Heart left ventricle (tissue), 16 donors: ENCODE results near the gene AGBL5. TPM values are rescaled to one million over a fixed set of nuclear protein-coding genes. Genes with fewer than 3 reads are reported as not detected.

Experiments
- ATAC-seq, 4 donors: fragments of 200-7000 bp; cut with Tn5 transposase; one replicate each; pipeline ENCODE4 v1.9.1; 2020 to 2022; ENCODE audit warnings: moderate library complexity in 4 of 4, mild to moderate bottlenecking in 3 of 4, moderate number of reproducible peaks in 1 of 4
- DNase-seq, 5 donors: peaks; one replicate each; pipeline ENCODE4 v3.0.0-alpha.2; 2020
- H3K27ac ChIP-seq, 12 donors: fragments of 200-600 bp; sonication (generic) in 4 of 12; one replicate each; pipeline versions ENCODE4 v1.5.0 to v1.8.0; 2016 to 2022; ENCODE audit warnings: mild to moderate bottlenecking in 2 of 12
- H3K27me3 ChIP-seq, 9 donors: fragments of 200-600 bp; sonication (generic) in 2 of 9; one replicate each; pipeline versions ENCODE4 v1.5.1 to v1.8.0; 2016 to 2022; ENCODE audit warnings: mild to moderate bottlenecking in 3 of 9
- H3K36me3 ChIP-seq, 9 donors: fragments of 200-600 bp; sonication (generic) in 2 of 9; one replicate each; pipeline versions ENCODE4 v1.5.0 to v1.8.0; 2018 to 2022; ENCODE audit warnings: mild to moderate bottlenecking in 2 of 9
- H3K4me1 ChIP-seq, 12 donors: fragments of 200-600 bp; sonication (generic) in 4 of 12; one replicate each; pipeline versions ENCODE4 v1.5.0 to v1.8.0; 2016 to 2022; ENCODE audit warnings: mild to moderate bottlenecking in 3 of 12
- H3K4me3 ChIP-seq, 12 donors: fragments of 200-600 bp; sonication (generic) in 4 of 12; one replicate each; pipeline versions ENCODE4 v1.5.0 to v1.8.0; 2017 to 2022; ENCODE audit warnings: mild to moderate bottlenecking in 9 of 12, moderate library complexity in 4 of 12
- H3K9me3 ChIP-seq, 12 donors: fragments of 200-600 bp; sonication (generic) in 4 of 12; one replicate each; pipeline versions ENCODE4 v1.5.0 to v1.8.0; 2016 to 2022; ENCODE audit warnings: mild to moderate bottlenecking in 1 of 12
- POLR2A ChIP-seq, 2 donors: fragments of 450-650 bp; IDR thresholded peaks; one replicate each; pipeline ENCODE4 v1.6.1; 2017; ENCODE audit warnings: antibody characterized with exemption in 2 of 2, mild to moderate bottlenecking in 2 of 2, moderate library complexity in 2 of 2
- WGBS, 4 donors: extraction: QIAGEN DNeasy Blood & Tissue Kit in 2 of 4; methylation state at CpG; one replicate each; pipeline versions ENCODE4 v1.1.5 to v1.1.7; 2013 to 2018; 5-methylcytosine and 5-hydroxymethylcytosine counted together
- intact Hi-C, 10 donors: fragments of 100-400 bp; cut with DNase I; formaldehyde crosslinking; loops; one replicate each; pipeline versions ENCODE4 v1.11.1 to v1.14.2; 2022
- long read RNA-seq, 3 donors: library from polyadenylated mRNA; unstranded; transcript quantifications; one replicate each; pipeline ENCODE4 v2.0.0, GENCODE V29; 2020 to 2021
- polyA plus RNA-seq, 2 donors: library from polyadenylated mRNA; stranded (reverse); fragments of 200-250 nt; gene quantifications; one replicate each; pipeline ENCODE4 v1.2.3, GENCODE V29; 2013
- total RNA-seq, 9 donors: library from RNA; depleted of rRNA in 2 of 9; stranded (reverse); fragments of >200 nt in 2 of 9; fragmentation: NEBNext Ultra II Directional in 3 of 9; extraction: Animal tissue kit (Norgen Biotek cat#: 25700) in 3 of 9; gene quantifications; one replicate each; pipeline versions ENCODE4 v1.1.0 to v1.2.4, GENCODE V29; 2016 to 2023
- TF ChIP-seq, protein P1 (sequence below), 12 donors: fragments of 200-600 bp; sonication (generic) in 4 of 12; IDR thresholded peaks; one replicate each; pipeline versions ENCODE4 v1.5.0 to v1.8.0; 2018 to 2022; ENCODE audit warnings: antibody characterized with exemption in 12 of 12, mild to moderate bottlenecking in 5 of 12
- donor health status: ischemic (EF 13 %, LVEDD 7.1; RV severe dilation, severe dysfunction).
- donor health status: healthy with polysubstance abuse.
- donor health status: DM: no; HTN: yes; CAD: no.
- donor health status: DM: no; HTN: no; CAD: no.
- donor health status: ischemic (EF 25% LVEDD 6.9; RV normal size, moderate dysfunction).
- donor health status: ischemic (EF 25% LVEDD 5.7; RV mildly dilated, moderate dysfunction).
- donor health status: healthy.
- donor health status: DM: yes; HTN: yes; CAD: no.
- donor health status: ischemic (EF 35%, LVEDD 5.7; RV mildly dilated, moderate dysfunction).
- donor health status: nonischemic (EF 11% LVEDD 7.7; RV severe dilation, severe dysfunction).
- donor health status: DM: yes; HTN: yes; CAD: no.
- donor health status: PGD.
- donor health status: ischemic (EF 29% LVEDD 5.4; RV normal size, mild dysfunction).
- donor health status: nonischemic (EF 23%, LVEDD 6.1; RV moderate dilation, normal function).

Gene AGBL5, protein sequence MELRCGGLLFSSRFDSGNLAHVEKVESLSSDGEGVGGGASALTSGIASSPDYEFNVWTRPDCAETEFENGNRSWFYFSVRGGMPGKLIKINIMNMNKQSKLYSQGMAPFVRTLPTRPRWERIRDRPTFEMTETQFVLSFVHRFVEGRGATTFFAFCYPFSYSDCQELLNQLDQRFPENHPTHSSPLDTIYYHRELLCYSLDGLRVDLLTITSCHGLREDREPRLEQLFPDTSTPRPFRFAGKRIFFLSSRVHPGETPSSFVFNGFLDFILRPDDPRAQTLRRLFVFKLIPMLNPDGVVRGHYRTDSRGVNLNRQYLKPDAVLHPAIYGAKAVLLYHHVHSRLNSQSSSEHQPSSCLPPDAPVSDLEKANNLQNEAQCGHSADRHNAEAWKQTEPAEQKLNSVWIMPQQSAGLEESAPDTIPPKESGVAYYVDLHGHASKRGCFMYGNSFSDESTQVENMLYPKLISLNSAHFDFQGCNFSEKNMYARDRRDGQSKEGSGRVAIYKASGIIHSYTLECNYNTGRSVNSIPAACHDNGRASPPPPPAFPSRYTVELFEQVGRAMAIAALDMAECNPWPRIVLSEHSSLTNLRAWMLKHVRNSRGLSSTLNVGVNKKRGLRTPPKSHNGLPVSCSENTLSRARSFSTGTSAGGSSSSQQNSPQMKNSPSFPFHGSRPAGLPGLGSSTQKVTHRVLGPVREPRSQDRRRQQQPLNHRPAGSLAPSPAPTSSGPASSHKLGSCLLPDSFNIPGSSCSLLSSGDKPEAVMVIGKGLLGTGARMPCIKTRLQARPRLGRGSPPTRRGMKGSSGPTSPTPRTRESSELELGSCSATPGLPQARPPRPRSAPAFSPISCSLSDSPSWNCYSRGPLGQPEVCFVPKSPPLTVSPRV
- total RNA-seq (10 to 100 TPM in 4 of 9 donors, 1 to 10 TPM in 5; 4.9 to 12.5 (median 9.9) TPM), polyA plus RNA-seq (1 to 10 TPM; 4.5 to 7.9 TPM)
- long read RNA-seq, donor 1, transcript AGBL5-201 (11 exons, 2,382 nt) = major isoform, 6 of 13 reads
- long read RNA-seq, donor 1, partial matches to known transcripts = 2 of 13 reads
- long read RNA-seq, donor 1, other reads (novel, unspliced or antisense) = 5 of 13 reads
- long read RNA-seq, donor 2, transcript AGBL5-201 (11 exons, 2,382 nt) = major isoform, 20 of 35 reads
- long read RNA-seq, donor 2, partial matches to known transcripts = 0 of 35 reads
- long read RNA-seq, donor 2, other reads (novel, unspliced or antisense) = 11 of 35 reads
- long read RNA-seq, donor 3, partial matches to known transcripts = 2 of 9 reads
- long read RNA-seq, donor 3, other reads (novel, unspliced or antisense) = 2 of 9 reads

DNA sequence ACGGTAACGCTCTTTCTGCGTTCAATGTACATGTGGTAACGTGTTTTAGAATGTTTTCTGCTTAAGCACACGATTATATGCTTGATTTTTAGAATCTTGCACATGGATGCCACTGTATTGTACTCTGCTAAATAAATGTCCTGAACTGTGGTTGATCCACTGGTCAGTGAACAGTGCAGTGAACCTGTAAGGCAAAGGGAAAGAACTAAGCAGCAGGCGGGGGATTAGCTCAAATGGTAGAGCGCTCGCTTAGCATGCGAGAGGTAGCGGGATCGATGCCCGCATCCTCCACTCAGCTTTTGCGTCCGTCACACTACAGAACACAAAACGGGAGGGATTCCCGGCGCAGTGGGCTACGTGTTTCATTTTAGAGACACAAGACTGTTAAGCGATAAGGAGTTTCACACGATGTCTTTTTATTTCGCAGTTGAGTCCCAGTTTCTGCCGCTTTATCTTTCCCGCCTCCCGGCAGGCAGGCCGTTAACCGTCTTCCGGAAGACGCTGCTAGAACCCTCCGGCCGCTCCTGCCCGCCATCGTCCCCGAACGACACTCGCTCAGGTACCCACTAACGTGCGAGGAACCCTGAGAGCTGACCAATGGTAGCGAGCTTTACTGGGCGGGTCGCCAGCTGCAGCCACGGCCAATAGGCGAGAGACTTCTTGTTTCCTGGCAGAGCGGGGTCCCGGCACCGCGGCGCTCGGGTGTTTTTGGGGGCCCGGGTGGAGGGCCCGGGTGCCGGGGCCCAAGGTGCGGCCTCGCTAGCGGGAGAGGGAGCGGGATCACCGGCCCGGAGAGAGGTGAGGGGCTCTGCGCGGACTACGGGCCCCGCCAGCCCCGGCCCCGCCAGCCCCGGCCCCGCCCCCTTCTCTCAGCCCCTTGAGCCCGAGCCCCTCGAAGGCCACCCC lies at the start of gene AGBL5:
TSS of gene AGBL5 (plus strand) at position 673 of the 906 bp plus-strand sequence. CDS start 1,291 bp downstream, outside the sequence.
- intact Hi-C loops = loop anchor here in 6 of 10 donors (1.0 to 5.0 kb wide), 10 partner anchors 18 to 81 kb away; partner anchors contain the start of genes KHK (in 4 of the 6), OST4 (in 2 of the 6), MAPRE3 (in 1 of the 6) and TMEM214 (in 1 of the 6)
- no peaks in the 10 kb centered on the region for H3K9me3 ChIP-seq
- no peaks in the 10 kb centered on the region for H3K27me3 ChIP-seq
- TF ChIP-seq, protein P1, sequence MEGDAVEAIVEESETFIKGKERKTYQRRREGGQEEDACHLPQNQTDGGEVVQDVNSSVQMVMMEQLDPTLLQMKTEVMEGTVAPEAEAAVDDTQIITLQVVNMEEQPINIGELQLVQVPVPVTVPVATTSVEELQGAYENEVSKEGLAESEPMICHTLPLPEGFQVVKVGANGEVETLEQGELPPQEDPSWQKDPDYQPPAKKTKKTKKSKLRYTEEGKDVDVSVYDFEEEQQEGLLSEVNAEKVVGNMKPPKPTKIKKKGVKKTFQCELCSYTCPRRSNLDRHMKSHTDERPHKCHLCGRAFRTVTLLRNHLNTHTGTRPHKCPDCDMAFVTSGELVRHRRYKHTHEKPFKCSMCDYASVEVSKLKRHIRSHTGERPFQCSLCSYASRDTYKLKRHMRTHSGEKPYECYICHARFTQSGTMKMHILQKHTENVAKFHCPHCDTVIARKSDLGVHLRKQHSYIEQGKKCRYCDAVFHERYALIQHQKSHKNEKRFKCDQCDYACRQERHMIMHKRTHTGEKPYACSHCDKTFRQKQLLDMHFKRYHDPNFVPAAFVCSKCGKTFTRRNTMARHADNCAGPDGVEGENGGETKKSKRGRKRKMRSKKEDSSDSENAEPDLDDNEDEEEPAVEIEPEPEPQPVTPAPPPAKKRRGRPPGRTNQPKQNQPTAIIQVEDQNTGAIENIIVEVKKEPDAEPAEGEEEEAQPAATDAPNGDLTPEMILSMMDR (IDR thresholded peaks at IDR 0.05) = no peak
- TF ChIP-seq POLR2A (IDR thresholded peaks at IDR 0.05) = peak in 1 of 2 donors; percentile 63
- H3K4me1 ChIP-seq = peaks cover 0 to 25% (median 12%) of the 10 kb centered on the region in 12 donors
- peaks cover 0 to 33% (median 26%) of the 10 kb centered on the region in 9 donors for H3K36me3 ChIP-seq
- peak within 1 kb of the TSS; percentile 73 to 97 (median 91) for H3K4me3 ChIP-seq
- 0% methylated on average over 41 to 67 of the region's 67 CpGs for WGBS, 4 donors
- DNase-seq (peak; percentile 94 to 97 (median 95)), ATAC-seq (peak; percentile 82 to 88 (median 84))
- peak within 1 kb of the TSS; percentile 47 to 95 (median 90) for H3K27ac ChIP-seq

DNA sequence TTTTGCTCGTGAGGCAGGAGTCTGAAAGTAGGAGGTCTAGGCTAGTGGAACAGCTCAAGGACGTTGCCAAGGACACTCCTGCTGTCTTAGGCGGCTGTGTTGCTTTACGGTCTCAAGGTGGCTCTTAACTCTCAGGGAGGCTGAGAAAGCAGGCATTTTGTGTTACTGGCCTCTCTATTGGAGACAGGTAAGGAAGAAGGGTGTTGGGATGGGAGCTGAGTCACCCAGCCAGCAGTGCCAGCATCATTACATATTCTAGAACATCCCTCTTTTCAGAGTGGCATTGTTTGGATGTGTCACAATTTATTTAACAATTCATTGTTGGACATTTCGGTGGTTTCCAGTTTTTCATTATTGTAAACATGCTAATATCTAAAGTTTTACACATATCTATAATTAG lies 49.5 kb upstream of the AGBL5 start:
- H3K27me3 ChIP-seq = no peaks in the 10 kb centered on the region
- TF ChIP-seq POLR2A (IDR thresholded peaks at IDR 0.05) = no peak
- TF ChIP-seq, protein P1 (IDR thresholded peaks at IDR 0.05) = no peak
- H3K4me1 ChIP-seq = peaks cover 0 to 12% (median 2%) of the 10 kb centered on the region in 12 donors
- no peaks in the 10 kb centered on the region for H3K9me3 ChIP-seq
- no peak overlapping the region for H3K4me3 ChIP-seq
- no peak overlapping the region for H3K27ac ChIP-seq
- intact Hi-C loops = no loop called here
- 65 to 70% (median 69%) methylated on average over 5 of the region's 5 CpGs for WGBS, 4 donors
- no peaks in the 10 kb centered on the region for H3K36me3 ChIP-seq
- no peak for DNase-seq
- ATAC-seq = no peak

DNA sequence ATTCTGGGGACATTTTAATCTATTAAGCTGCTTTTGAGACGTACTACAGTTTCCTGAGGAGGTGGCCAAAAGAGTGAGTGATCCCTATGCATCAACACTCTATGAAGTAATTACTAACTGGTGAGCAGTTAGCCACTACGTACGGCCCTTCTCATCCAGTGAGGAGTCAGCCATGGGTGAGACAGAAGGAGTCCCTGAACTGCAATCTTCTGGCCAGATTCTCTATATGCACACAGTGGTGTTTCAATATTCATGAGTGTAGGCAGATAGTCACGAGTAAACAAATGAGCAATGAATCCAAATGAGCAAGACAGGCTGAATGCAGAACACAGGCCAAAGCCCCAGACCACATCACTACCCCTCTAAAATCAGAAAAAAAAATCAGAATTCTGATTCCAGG lies 48.5 kb upstream of the AGBL5 start:
- Histone ChIP-seq H3K4me3 (no peak overlapping the region), H3K27ac (no peak overlapping the region), H3K4me1 (peaks cover 0 to 15% (median 9%) of the 10 kb centered on the region in 12 donors), H3K27me3 (no peaks in the 10 kb centered on the region), H3K9me3 (no peaks in the 10 kb centered on the region), H3K36me3 (no peaks in the 10 kb centered on the region)
- intact Hi-C loops = no loop called here
- ATAC-seq (no peak), DNase-seq (no peak)
- TF ChIP-seq, protein P1 (IDR thresholded peaks at IDR 0.05) = no peak
- TF ChIP-seq POLR2A (IDR thresholded peaks at IDR 0.05) = no peak
- WGBS, 4 donors = 88 to 98% (median 93%) methylated on average over 2 to 4 of the region's 4 CpGs
